ENCODE results near the gene PABPN1L. TPM values are rescaled to one million over a fixed set of nuclear protein-coding genes. Genes with fewer than 3 reads are reported as not detected.

The PABPN1L gene
- total and polyA plus RNA-seq, 9 of the 15 experiments (the other 6 are each of a cell fraction or from before 2014, with no cell fraction given) = 0.11 to 0.32 TPM; not detected in 7

GRCh38 chr16:88818575-88818874 lies 47.9 kb downstream of the PABPN1L start:
- FAIRE-seq (no peak), ATAC-seq (no peak), DNase-seq (ENCODE audit: extremely low read depth in 1 of 4, low spot score in 3 of 4) (no peak)
- Histone ChIP-seq H3K27me3 (ENCODE audit: control insufficient read depth in 2 of 2, insufficient read depth in 2 of 2, low read length in 2 of 2) (no peaks in the 10 kb centered on the region), H3K9me3 (replicated peaks; ENCODE audit: control insufficient read depth, insufficient read depth, low read depth, low read length) (no peaks in the 10 kb centered on the region), H3K79me2 (ENCODE audit: control insufficient read depth, insufficient read depth, low read length) (no peaks in the 10 kb centered on the region), H3K4me2 (ENCODE audit: insufficient read depth, low read length) (no peak overlapping the region), H3K4me3 (no peak overlapping the region), H2AFZ (ENCODE audit: low read depth, low read length) (no peak overlapping the region), H3K9me1 (ENCODE audit: control insufficient read depth, insufficient read depth, low read length) (no peaks in the 10 kb centered on the region), H4K20me1 (replicated peaks; ENCODE audit: control insufficient read depth, insufficient read depth, low read length) (no peaks in the 10 kb centered on the region), H3K9ac (ENCODE audit: insufficient read depth in 1 of 2, low read depth in 2 of 2, low read length in 2 of 2) (peak overlapping the region in 1 of 2 experiments; percentile 64; a peak in 2 of 4 replicates), H3K27ac (ENCODE audit: extremely low read depth, low read depth, low read length) (no peak overlapping the region), H3K36me3 (ENCODE audit: control insufficient read depth, insufficient read depth, low read length) (no peaks in the 10 kb centered on the region), H3K4me1 (replicated peaks in 1 of 2; ENCODE audit: control insufficient read depth in 2 of 2, insufficient read depth in 2 of 2, low read length in 2 of 2) (peaks cover 0 to 50% of the 10 kb centered on the region in 2 experiments; a peak in 3 of 5 replicates)
- 89% methylated on average over 18 of the region's 18 CpGs for WGBS (ENCODE audit: insufficient coverage, low coverage, missing lambda C conversion rate)
- CTCF ChIA-PET (ENCODE audit: low intra/inter-chr PET ratio) = no interaction called here
- intact Hi-C loops (cut with micrococcal nuclease) (loop anchor here (10.0 kb wide), 1 partner anchor 186 kb away; no protein-coding TSS in a partner anchor), in situ Hi-C loops (cut with MboI) (loop anchor here (10.0 kb wide), 1 partner anchor 396 kb away; the partner anchor contains the start of gene ZNF778)
- POLR2A ChIA-PET = interaction anchor here (0.9 to 1.2 kb wide), 2 partner anchors 8 to 38 kb away, joined by 3 to 5 read pairs; partner anchors contain the start of genes GALNS and TRAPPC2L
- BruUV-seq (replicated peaks) = no TSS peak
- no peak for TF ChIP-seq ATF6 (CRISPR knock-in tag; IDR thresholded peaks at IDR 0.05)
- no peak for TF ChIP-seq STAT5B (CRISPR knock-in tag; IDR thresholded peaks at IDR 0.05)
- no peak for TF ChIP-seq RERE (CRISPR knock-in tag; IDR thresholded peaks at IDR 0.05; ENCODE audit: borderline replicate concordance)
- no peak for TF ChIP-seq ZMIZ1 (IDR thresholded peaks at IDR 0.05; ENCODE audit: low read depth in 2 of 2, low read length in 2 of 2)
- no peak for TF ChIP-seq AFF1 (IDR thresholded peaks at IDR 0.05; ENCODE audit: low read depth in 1 of 2, partially characterized antibody in 2 of 2)

Measured in K562 (cell line).